A549 (cell line): ENCODE data around the gene GALNTL6. TPM values are rescaled to one million over a fixed set of nuclear protein-coding genes. Genes with fewer than 3 reads are reported as not detected.
A peak's percentile ranks its signal among the peaks of the same experiment; 100 is the strongest.

ENCODE experiments used
- ATAC-seq, 2 experiments: fragments of 200-7000 bp in 1 of 2; fragments of >200 bp in 1 of 2; cut with Nextera tagmentation in 1 of 2; cut with Tn5 transposase in 1 of 2; 3 replicates each; pipeline versions ENCODE4 v1.8.0 to v1.9.1; 2018 to 2020; ENCODE audit warnings: mild to moderate bottlenecking in 1 of 2, moderate library complexity in 1 of 2
- CTCF ChIA-PET: fragments of 300-600 bp; sonication (Branson Sonifier 250); formaldehyde crosslinking; extraction: SDS; loops from one replicate; lab custom pipeline; 2021; ENCODE audit warnings: antibody characterized with exemption, inconsistent platforms; lab: Yijun Ruan, JAX
- POLR2A ChIA-PET: fragments of 350-600 bp; formaldehyde crosslinking; extraction: SDS; loops from one replicate; lab custom pipeline; 2021; ENCODE audit warnings: antibody characterized with exemption, inconsistent platforms; lab: Yijun Ruan, JAX
- DNase-seq, 2 experiments: peaks; one replicate each; pipeline versions ENCODE4 v3.0.0 to v3.0.0-alpha.2; 2011 to 2016; ENCODE audit warnings: low read depth in 1 of 2, low spot score in 1 of 2
- FAIRE-seq: peaks from 2 replicates; lab custom pipeline; 2011; peaks lifted over from hg19 to GRCh38; lab: Jason Lieb, UNC
- H3K27ac ChIP-seq, 2 experiments: fragments of >200 bp; sonication (Bioruptor Twin); formaldehyde crosslinking; 3 replicates each; pipeline ENCODE4 v1.5.1; 2016 to 2017
- H3K4me1 ChIP-seq: fragments of >200 bp; sonication (Bioruptor Twin); formaldehyde crosslinking; 3 replicates; pipeline ENCODE4 v1.6.1; 2016
- H3K4me2 ChIP-seq: fragments of >200 bp; sonication (Bioruptor Twin); formaldehyde crosslinking; 3 replicates; pipeline ENCODE4 v1.6.1; 2016
- H3K4me3 ChIP-seq: fragments of >200 bp; sonication (Bioruptor Twin); formaldehyde crosslinking; 3 replicates; pipeline ENCODE4 v1.5.1; 2016
- H3K9me3 ChIP-seq: fragments of >200 bp; sonication (Bioruptor Twin); formaldehyde crosslinking; 3 replicates; pipeline ENCODE4 v1.6.1; 2016
- BCL3 ChIP-seq: fragments of >200 bp; sonication (Bioruptor Twin); formaldehyde crosslinking; IDR thresholded peaks from 3 replicates; pipeline ENCODE4 v1.6.1; 2016
- CBX2 ChIP-seq: fragments of 200-600 bp; sonication (generic); IDR thresholded peaks from 2 replicates; pipeline ENCODE4 v1.6.1; 2016; ENCODE audit warnings: low read depth, mild to moderate bottlenecking, borderline replicate concordance
- CEBPB ChIP-seq, 2 experiments: fragments of >200 bp in 1 of 2; sonication (Bioruptor Twin) in 1 of 2; formaldehyde crosslinking in 1 of 2; IDR thresholded peaks; 2 replicates each; pipeline ENCODE4 v1.6.1; 2012 to 2016
- CTCF ChIP-seq: fragments of >200 bp; sonication (Bioruptor Twin); formaldehyde crosslinking; IDR thresholded peaks from 3 replicates; pipeline ENCODE4 v1.5.1; 2016
- E2F6 ChIP-seq: IDR thresholded peaks from 2 replicates; pipeline ENCODE4 v1.6.1; 2012; ENCODE audit warnings: low read depth, borderline replicate concordance
- EP300 ChIP-seq, 2 experiments: fragments of >200 bp; sonication (Bioruptor Twin); formaldehyde crosslinking; IDR thresholded peaks; 2 replicates in 1 of 2; 3 replicates in 1 of 2; pipeline ENCODE4 v1.6.1; 2016 to 2017
- FOSB ChIP-seq: fragments of 250-450 bp; sonication (Bioruptor Pico); IDR thresholded peaks from 2 replicates; pipeline ENCODE4 v1.5.0; 2020; ENCODE audit warnings: mild to moderate bottlenecking, moderate library complexity
- FOSL2 ChIP-seq, 2 experiments: fragments of 450-650 bp in 1 of 2; fragments of >200 bp in 1 of 2; sonication (Bioruptor Twin) in 1 of 2; formaldehyde crosslinking; IDR thresholded peaks; 2 replicates each; pipeline versions ENCODE4 v1.5.0 to v1.6.1; 2016 to 2020; ENCODE audit warnings: mild to moderate bottlenecking in 1 of 2, moderate library complexity in 1 of 2
- FOXS1 ChIP-seq: fragments of 250-450 bp; sonication (Bioruptor Pico); IDR thresholded peaks from 2 replicates; pipeline ENCODE4 v1.5.0; 2020; ENCODE audit warnings: mild to moderate bottlenecking, moderate library complexity
- GATA3 ChIP-seq: IDR thresholded peaks from 2 replicates; pipeline ENCODE4 v1.6.1; 2012; ENCODE audit warnings: borderline replicate concordance
- HDAC2 ChIP-seq: fragments of 200-600 bp; sonication (generic); IDR thresholded peaks from 2 replicates; pipeline ENCODE4 v1.6.1; 2016
- HOXB13 ChIP-seq: fragments of 250-450 bp; sonication (Bioruptor Pico); IDR thresholded peaks from 2 replicates; pipeline ENCODE4 v1.5.0; 2020; ENCODE audit warnings: low read depth, mild to moderate bottlenecking, moderate library complexity
- KDM1A ChIP-seq: fragments of 200-600 bp; sonication (generic); IDR thresholded peaks from 2 replicates; pipeline ENCODE4 v1.6.1; 2016; ENCODE audit warnings: low read depth, mild to moderate bottlenecking
- KDM5A ChIP-seq: fragments of 200-600 bp; sonication (generic); IDR thresholded peaks from 2 replicates; pipeline ENCODE4 v1.6.1; 2016; ENCODE audit warnings: antibody characterized with exemption, mild to moderate bottlenecking
- MAFK ChIP-seq: fragments of 450-650 bp; IDR thresholded peaks from 2 replicates; pipeline ENCODE4 v1.6.1; 2014; ENCODE audit not compliant: partially characterized antibody
- MAX ChIP-seq: IDR thresholded peaks from 2 replicates; pipeline ENCODE4 v1.6.1; 2012
- MYC ChIP-seq: IDR thresholded peaks from 2 replicates; pipeline ENCODE4 v1.6.1; 2012; ENCODE audit warnings: mild to moderate bottlenecking, inconsistent platforms, low read length, improper control_type of control experiment, borderline replicate concordance
- NFE2L2 ChIP-seq: fragments of 150-350 bp; conservative IDR thresholded peaks from 2 replicates; pipeline ENCODE4 v1.6.1; 2014; ENCODE audit warnings: low read length
- PBX3 ChIP-seq: IDR thresholded peaks from 2 replicates; pipeline ENCODE4 v1.6.1; 2012
- RARB ChIP-seq: fragments of 250-450 bp; sonication (Bioruptor Pico); IDR thresholded peaks from 2 replicates; pipeline ENCODE4 v1.8.0; 2021; ENCODE audit warnings: mild to moderate bottlenecking, moderate library complexity
- REST ChIP-seq: fragments of 200-600 bp; sonication (generic); IDR thresholded peaks from 2 replicates; pipeline ENCODE4 v1.6.1; 2016; ENCODE audit warnings: antibody characterized with exemption, mild to moderate bottlenecking, moderate library complexity
- RNF2 ChIP-seq: fragments of 200-600 bp; sonication (generic); IDR thresholded peaks from 2 replicates; pipeline ENCODE4 v1.6.1; 2016; ENCODE audit warnings: low read depth, mild to moderate bottlenecking, antibody characterized with exemption, moderate library complexity, borderline replicate concordance
- SMC3 ChIP-seq: fragments of >200 bp; sonication (Bioruptor Twin); formaldehyde crosslinking; IDR thresholded peaks from 3 replicates; pipeline ENCODE4 v1.6.1; 2018; ENCODE audit warnings: inconsistent platforms
- TP53 ChIP-seq: fragments of 250-450 bp; sonication (Bioruptor Pico); IDR thresholded peaks from 2 replicates; pipeline ENCODE4 v1.5.0; 2021; ENCODE audit warnings: mild to moderate bottlenecking, moderate library complexity
- ZFP36 ChIP-seq: fragments of 450-650 bp; IDR thresholded peaks from 2 replicates; pipeline ENCODE4 v1.6.1; 2014; ENCODE audit warnings: borderline replicate concordance; ENCODE audit not compliant: partially characterized antibody
- WGBS: methylation state at CpG from one replicate; pipeline ENCODE4 v1.1.6; 2017; ENCODE audit errors: missing lambda C conversion rate; 5-methylcytosine and 5-hydroxymethylcytosine counted together
- polyA plus RNA-seq, 4 experiments: library from polyadenylated mRNA; depleted of rRNA in 3 of 4; stranded (reverse); fragments of >200 nt; fragmentation: RNase III in 1 of 4; extraction: RNeasy Plus Mini Kit Qiagen cat#74134 plus additional on column Dnase treatment in 1 of 4; gene quantifications; 2 replicates in 3 of 4; 3 replicates in 1 of 4; pipeline ENCODE4 v1.2.3, GENCODE V29; 2011 to 2017

Gene GALNTL6
- polyA plus RNA-seq, 2 of the 4 experiments (the other 2 are of a cell fraction), result 0.06 to 0.49 TPM

- peak; percentile 82 for TF ChIP-seq NFE2L2
- no peak for TF ChIP-seq HDAC2
- TF ChIP-seq RNF2, result no peak
- no peak for TF ChIP-seq PBX3
- no peak for TF ChIP-seq KDM5A
- no peak for TF ChIP-seq CTCF
- no peak for TF ChIP-seq RARB (CRISPR knock-in tag)
- TF ChIP-seq FOSB (CRISPR knock-in tag), result no peak
- TF ChIP-seq FOSL2 (IDR thresholded peaks at IDR 0.05), result no peak
- TF ChIP-seq FOSL2 (CRISPR knock-in tag; IDR thresholded peaks at IDR 0.05), result peak; percentile 24; the same call in 1 of the 2 replicates
- TF ChIP-seq CBX2, result no peak
- peak; percentile 85 for TF ChIP-seq MAFK
- no peak for TF ChIP-seq HOXB13
Observed at GRCh38 chr4:171920901-171921300, 107.7 kb downstream of the GALNTL6 start (continued).

GRCh38 chr4:171924746-171925376, 111.7 kb downstream of the GALNTL6 start:
- no peak overlapping the region for H3K4me3 ChIP-seq
- no peak overlapping the region for H3K4me2 ChIP-seq
- H3K9me3 ChIP-seq, result no peaks in the 10 kb centered on the region
- WGBS, result 37% methylated on average over 5 of the region's 5 CpGs
- H3K4me1 ChIP-seq, result no peaks in the 10 kb centered on the region
- ChIA-PET CTCF (interaction anchor here (1.1 kb wide), 1 partner anchor 14 kb away, joined by 3 read pairs; no protein-coding TSS in a partner anchor), POLR2A (no interaction called here)
- ATAC-seq, result no peak
- no peak for FAIRE-seq
- DNase-seq, result no peak
- no peak overlapping the region for H3K27ac ChIP-seq
- TF ChIP-seq PBX3, result no peak
- no peak for TF ChIP-seq ZFP36
- TF ChIP-seq CTCF, result no peak
- TF ChIP-seq REST, result no peak
- TF ChIP-seq CBX2, result no peak
- TF ChIP-seq EP300 (IDR thresholded peaks at IDR 0.05), result no peak
- no peak for TF ChIP-seq RARB (CRISPR knock-in tag)
- TF ChIP-seq CEBPB (IDR thresholded peaks at IDR 0.05), result no peak
- TF ChIP-seq MAX, result no peak
- TF ChIP-seq KDM1A, result no peak
- TF ChIP-seq BCL3, result no peak
- no peak for TF ChIP-seq E2F6
- no peak for TF ChIP-seq FOXS1 (CRISPR knock-in tag)
- TF ChIP-seq GATA3, result no peak
- TF ChIP-seq SMC3, result no peak
- TF ChIP-seq TP53 (CRISPR knock-in tag), result no peak
- TF ChIP-seq MAFK, result no peak
- no peak for TF ChIP-seq MYC
